ENCODE data around the gene FSIP1.

The FSIP1 gene

GRCh38 chr15:39591896-39592315, 190.7 kb downstream of the FSIP1 start:
- no peaks in the 10 kb centered on the region for H3K27me3 ChIP-seq
- no peaks in the 10 kb centered on the region for H3K4me1 ChIP-seq
- DNase-seq: no peak
- no peak overlapping the region for H3K4me3 ChIP-seq (ENCODE audit: low read depth, low read length)
- TF ChIP-seq CTCF (IDR thresholded peaks at IDR 0.05; ENCODE audit: low read depth, low read length): no peak
- no peaks in the 10 kb centered on the region for H3K36me3 ChIP-seq
- no peaks in the 10 kb centered on the region for H3K9me3 ChIP-seq

GRCh38 chr15:39591141-39591895, 191.3 kb downstream of the FSIP1 start:
- Histone ChIP-seq H3K9me3 (no peaks in the 10 kb centered on the region), H3K27me3 (no peaks in the 10 kb centered on the region), H3K4me3 (ENCODE audit: low read depth, low read length) (no peak overlapping the region), H3K4me1 (no peaks in the 10 kb centered on the region), H3K36me3 (no peaks in the 10 kb centered on the region)
- TF ChIP-seq CTCF (IDR thresholded peaks at IDR 0.05; ENCODE audit: low read depth, low read length): no peak
- no peak for DNase-seq

- no peaks in the 10 kb centered on the region for H3K27me3 ChIP-seq
- DNase-seq: no peak
- no peaks in the 10 kb centered on the region for H3K36me3 ChIP-seq
- no peak for TF ChIP-seq CTCF (IDR thresholded peaks at IDR 0.05; ENCODE audit: low read depth, low read length)
- H3K4me3 ChIP-seq (ENCODE audit: low read depth, low read length): no peak overlapping the region
- 0 out of 2 replicates have a peak, but pooled peaks cover 3% of the 10 kb centered on the region for H3K4me1 ChIP-seq
- H3K9me3 ChIP-seq: no peaks in the 10 kb centered on the region
These were observed 192.6 kb downstream of the FSIP1 start for GRCh38 chr15:39589815-39590644.

- TF ChIP-seq CTCF (IDR thresholded peaks at IDR 0.05; ENCODE audit: low read depth, low read length): no peak
- Histone ChIP-seq H3K4me3 (ENCODE audit: low read depth, low read length) (no peak overlapping the region), H3K36me3 (no peaks in the 10 kb centered on the region), H3K4me1 (0 out of 2 replicates have a peak, but pooled peaks cover 3% of the 10 kb centered on the region), H3K9me3 (no peaks in the 10 kb centered on the region), H3K27me3 (no peaks in the 10 kb centered on the region)
- DNase-seq: no peak
These were observed 193.3 kb downstream of the FSIP1 start for GRCh38 chr15:39589193-39589814.

- Histone ChIP-seq H3K9me3 (no peaks in the 10 kb centered on the region), H3K27me3 (no peaks in the 10 kb centered on the region), H3K4me1 (0 out of 2 replicates have a peak, but pooled peaks cover 3% of the 10 kb centered on the region), H3K36me3 (no peaks in the 10 kb centered on the region), H3K4me3 (ENCODE audit: low read depth, low read length) (no peak overlapping the region)
- DNase-seq: no peak
- TF ChIP-seq CTCF (IDR thresholded peaks at IDR 0.05; ENCODE audit: low read depth, low read length): no peak
These were observed 194.0 kb downstream of the FSIP1 start for GRCh38 chr15:39588531-39589192.
